ENCODE measurements around the gene RASAL2.
"Not testable (repeated sequence)": the region's sequence is repeated elsewhere in the genome, so short reads cannot be mapped to it uniquely, and the experiment has no call there.

Gene RASAL2

GRCh38 chr1:178353524-178353923 is 259.6 kb downstream of the RASAL2 start:
- no peak for DNase-seq

GRCh38 chr1:178354816-178355215 is 260.9 kb downstream of the RASAL2 start:
- no peak for DNase-seq

- no peak for DNase-seq
Observed at GRCh38 chr1:178356299-178356698, 262.4 kb downstream of the RASAL2 start.

GRCh38 chr1:178358456-178358855 is 264.6 kb downstream of the RASAL2 start:
- no peak for DNase-seq

GRCh38 chr1:178360421-178360820 is 266.5 kb downstream of the RASAL2 start:
- DNase-seq: no peak

- DNase-seq: no peak
Observed at GRCh38 chr1:178361847-178362246, 267.9 kb downstream of the RASAL2 start.

- no peak for DNase-seq
Observed at GRCh38 chr1:178362747-178363146, 268.8 kb downstream of the RASAL2 start.

- no peak for DNase-seq
Observed at GRCh38 chr1:178364782-178365181, 270.9 kb downstream of the RASAL2 start.

- no peak for DNase-seq
Observed at GRCh38 chr1:178367151-178367550, 273.2 kb downstream of the RASAL2 start.

GRCh38 chr1:178368208-178368607 is 274.3 kb downstream of the RASAL2 start:
- DNase-seq: no peak

- DNase-seq: no peak
Observed at GRCh38 chr1:178371235-178371634, 277.3 kb downstream of the RASAL2 start.

GRCh38 chr1:178371933-178372388 is 278.1 kb downstream of the RASAL2 start:
- DNase-seq: no peak

- no peak for DNase-seq
Observed at GRCh38 chr1:178374016-178374415, 280.1 kb downstream of the RASAL2 start.

GRCh38 chr1:178376008-178376407 is 282.1 kb downstream of the RASAL2 start:
- no peak for DNase-seq

- no peak for DNase-seq
Observed at GRCh38 chr1:178379807-178380206, 285.9 kb downstream of the RASAL2 start.

GRCh38 chr1:178382372-178382771 is 288.5 kb downstream of the RASAL2 start:
- no peak for DNase-seq

GRCh38 chr1:178385662-178386061 is 291.8 kb downstream of the RASAL2 start:
- no peak for DNase-seq

- no peak for DNase-seq
Observed at GRCh38 chr1:178388418-178389145, 294.7 kb downstream of the RASAL2 start.

GRCh38 chr1:178389441-178389840 is 295.5 kb downstream of the RASAL2 start:
- no peak for DNase-seq

- not testable (repeated sequence) for DNase-seq
Observed at GRCh38 chr1:178390280-178390679, 296.4 kb downstream of the RASAL2 start.

GRCh38 chr1:178393370-178393769 is 299.5 kb downstream of the RASAL2 start:
- DNase-seq: no peak

GRCh38 chr1:178396789-178397188 is 302.9 kb downstream of the RASAL2 start:
- no peak for DNase-seq

- DNase-seq: no peak
Observed at GRCh38 chr1:178397678-178398077, 303.8 kb downstream of the RASAL2 start.

GRCh38 chr1:178399177-178399728 is 305.3 kb downstream of the RASAL2 start:
- no peak for DNase-seq

GRCh38 chr1:178405137-178405536 is 311.2 kb downstream of the RASAL2 start:
- no peak for DNase-seq
